ACC112 (cell line): ENCODE results near the gene PARD6B.
A peak's percentile ranks its signal among the peaks of the same experiment; 100 is the strongest.
"Not testable (repeated sequence)": the region's sequence is repeated elsewhere in the genome, so short reads cannot be mapped to it uniquely, and the experiment has no call there.

Source experiments
- H2AFZ ChIP-seq: fragments of 200-600 bp; sonication (generic); one replicate; pipeline ENCODE4 v1.6.0; 2017; ENCODE audit warnings: antibody characterized with exemption, low read length; ENCODE audit not compliant: unreplicated experiment
- H3K27ac ChIP-seq: fragments of 200-600 bp; sonication (generic); 2 replicates; pipeline ENCODE4 v1.5.1; 2014; ENCODE audit warnings: low read depth, mild to moderate bottlenecking, antibody characterized with exemption, low read length, moderate library complexity
- H3K27me3 ChIP-seq: fragments of 200-600 bp; sonication (generic); 2 replicates; pipeline ENCODE4 v1.6.1; 2014; ENCODE audit warnings: mild to moderate bottlenecking, antibody characterized with exemption, low read length, moderate library complexity, mixed read lengths; ENCODE audit not compliant: insufficient read depth
- H3K36me3 ChIP-seq: fragments of 200-600 bp; sonication (generic); 2 replicates; pipeline ENCODE4 v1.6.1; 2016; ENCODE audit warnings: mild to moderate bottlenecking, antibody characterized with exemption, low read length, moderate library complexity, mixed read lengths; ENCODE audit not compliant: insufficient read depth
- H3K4me1 ChIP-seq: fragments of 200-600 bp; sonication (generic); one replicate; pipeline ENCODE4 v1.6.1; 2016; ENCODE audit warnings: low read length, mixed read lengths; ENCODE audit not compliant: insufficient read depth, unreplicated experiment, control insufficient read depth
- H3K4me3 ChIP-seq: fragments of 200-600 bp; sonication (generic); 2 replicates; pipeline ENCODE4 v1.5.1; 2014; ENCODE audit warnings: mild to moderate bottlenecking, low read depth, low read length
- H3K79me2 ChIP-seq: fragments of 200-600 bp; sonication (generic); one replicate; pipeline ENCODE4 v1.6.0; 2016; ENCODE audit warnings: low read length; ENCODE audit not compliant: control insufficient read depth, unreplicated experiment, insufficient read depth

Gene PARD6B

GRCh38 chr20:50793575-50794016 is 62.2 kb downstream of the PARD6B start:
- not testable (repeated sequence) for H3K36me3 ChIP-seq, H2AFZ ChIP-seq, H3K27ac ChIP-seq, H3K4me3 ChIP-seq, H3K79me2 ChIP-seq, H3K27me3 ChIP-seq
- H3K4me1 ChIP-seq, result peaks cover 16% of the 10 kb centered on the region

GRCh38 chr20:50794181-50794845 is 62.9 kb downstream of the PARD6B start:
- H3K36me3 ChIP-seq, result no peaks in the 10 kb centered on the region
- H2AFZ ChIP-seq, result peak overlapping the region; percentile 92
- H3K79me2 ChIP-seq, result no peaks in the 10 kb centered on the region
- H3K27me3 ChIP-seq, result no peaks in the 10 kb centered on the region
- H3K27ac ChIP-seq, result no peak overlapping the region
- peaks cover 14% of the 10 kb centered on the region for H3K4me1 ChIP-seq
- H3K4me3 ChIP-seq, result peak overlapping the region; percentile 86

GRCh38 chr20:50794846-50795634 is 63.7 kb downstream of the PARD6B start, which contains the start of gene BCAS4:
Gene BCAS4 (plus strand): TSS chr20:50795061. CDS start chr20:50795084, 23 bp downstream.
- H3K4me3 ChIP-seq, result peak within 1 kb of the TSS; percentile 86
- H3K79me2 ChIP-seq, result no peaks in the 10 kb centered on the region
- peak within 1 kb of the TSS; percentile 92 for H2AFZ ChIP-seq
- no peaks in the 10 kb centered on the region for H3K27me3 ChIP-seq
- H3K27ac ChIP-seq, result no peak within 1 kb of the TSS
- peaks cover 14% of the 10 kb centered on the region for H3K4me1 ChIP-seq
- H3K36me3 ChIP-seq, result no peaks in the 10 kb centered on the region

GRCh38 chr20:50797142-50797541 is 65.8 kb downstream of the PARD6B start:
- Histone ChIP-seq H3K36me3 (no peaks in the 10 kb centered on the region), H2AFZ (no peak overlapping the region), H3K79me2 (no peaks in the 10 kb centered on the region), H3K27ac (no peak overlapping the region), H3K4me3 (no peak overlapping the region), H3K27me3 (no peaks in the 10 kb centered on the region), H3K4me1 (peaks cover 3% of the 10 kb centered on the region)

- Histone ChIP-seq H3K27ac (no peak overlapping the region), H3K27me3 (no peaks in the 10 kb centered on the region), H3K4me3 (no peak overlapping the region), H3K36me3 (no peaks in the 10 kb centered on the region), H3K79me2 (no peaks in the 10 kb centered on the region), H3K4me1 (peaks cover 3% of the 10 kb centered on the region), H2AFZ (no peak overlapping the region)
These were observed 67.3 kb downstream of the PARD6B start for GRCh38 chr20:50798650-50799049.

GRCh38 chr20:50799176-50799889 is 68.0 kb downstream of the PARD6B start:
- H3K27me3 ChIP-seq, result no peaks in the 10 kb centered on the region
- H3K36me3 ChIP-seq, result no peaks in the 10 kb centered on the region
- no peak overlapping the region for H3K4me3 ChIP-seq
- H3K27ac ChIP-seq, result no peak overlapping the region
- H3K4me1 ChIP-seq, result peaks cover 3% of the 10 kb centered on the region
- no peaks in the 10 kb centered on the region for H3K79me2 ChIP-seq
- H2AFZ ChIP-seq, result no peak overlapping the region

GRCh38 chr20:50799890-50800550 is 68.6 kb downstream of the PARD6B start:
- Histone ChIP-seq H3K4me1 (peaks cover 3% of the 10 kb centered on the region), H3K4me3 (no peak overlapping the region), H3K36me3 (no peaks in the 10 kb centered on the region), H2AFZ (no peak overlapping the region), H3K27me3 (no peaks in the 10 kb centered on the region), H3K27ac (no peak overlapping the region), H3K79me2 (no peaks in the 10 kb centered on the region)

- not testable (repeated sequence) for H3K36me3 ChIP-seq, H2AFZ ChIP-seq, H3K27me3 ChIP-seq, H3K27ac ChIP-seq, H3K4me3 ChIP-seq, H3K79me2 ChIP-seq, H3K4me1 ChIP-seq
These were observed 69.8 kb downstream of the PARD6B start for GRCh38 chr20:50800986-50801746.

GRCh38 chr20:50801747-50802125 is 70.4 kb downstream of the PARD6B start:
- Histone ChIP-seq H3K36me3 (no peaks in the 10 kb centered on the region), H2AFZ (no peak overlapping the region), H3K79me2 (no peaks in the 10 kb centered on the region), H3K27me3 (no peaks in the 10 kb centered on the region), H3K27ac (no peak overlapping the region), H3K4me3 (no peak overlapping the region), H3K4me1 (no peaks in the 10 kb centered on the region)

- Histone ChIP-seq H2AFZ (no peak overlapping the region), H3K4me1 (no peaks in the 10 kb centered on the region), H3K36me3 (no peaks in the 10 kb centered on the region), H3K4me3 (no peak overlapping the region), H3K27ac (no peak overlapping the region), H3K79me2 (no peaks in the 10 kb centered on the region), H3K27me3 (no peaks in the 10 kb centered on the region)
These were observed 70.9 kb downstream of the PARD6B start for GRCh38 chr20:50802289-50802688.
